Measurements from ENCODE around the gene DLG1.
A peak's percentile ranks its signal among the peaks of the same experiment; 100 is the strongest.
"Not testable (repeated sequence)": the region's sequence is repeated elsewhere in the genome, so short reads cannot be mapped to it uniquely, and the experiment has no call there.

Gene DLG1

DNA sequence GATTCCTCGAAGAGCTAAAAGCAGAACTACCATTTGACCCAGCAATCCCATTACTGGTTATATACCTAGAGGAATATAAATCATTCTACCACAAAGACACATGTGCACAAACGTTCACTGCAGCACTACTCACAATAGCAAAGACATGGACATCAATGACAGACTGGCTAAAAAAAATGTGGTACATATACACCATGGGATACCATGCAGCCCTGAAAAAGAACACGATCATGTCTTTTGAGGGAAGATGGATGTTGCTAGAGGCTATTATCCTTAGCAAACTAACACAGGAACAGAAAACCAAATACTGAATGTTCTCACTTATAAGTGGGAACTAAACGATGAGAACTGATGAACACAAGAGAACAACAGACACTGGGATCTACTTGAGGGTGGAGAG is 86.7 kb downstream of the DLG1 start:
- H3K27ac Mint-ChIP-seq, DNase-seq, H3K4me3 Mint-ChIP-seq, ATAC-seq, H3K27me3 Mint-ChIP-seq: not testable (repeated sequence)
- Mint-ChIP-seq H3K4me1 (peaks cover 33% of the 10 kb centered on the region), H3K9me3 (peaks cover 13% of the 10 kb centered on the region), H3K36me3 (ENCODE audit: low read depth) (peaks cover 18% of the 10 kb centered on the region)

DNA sequence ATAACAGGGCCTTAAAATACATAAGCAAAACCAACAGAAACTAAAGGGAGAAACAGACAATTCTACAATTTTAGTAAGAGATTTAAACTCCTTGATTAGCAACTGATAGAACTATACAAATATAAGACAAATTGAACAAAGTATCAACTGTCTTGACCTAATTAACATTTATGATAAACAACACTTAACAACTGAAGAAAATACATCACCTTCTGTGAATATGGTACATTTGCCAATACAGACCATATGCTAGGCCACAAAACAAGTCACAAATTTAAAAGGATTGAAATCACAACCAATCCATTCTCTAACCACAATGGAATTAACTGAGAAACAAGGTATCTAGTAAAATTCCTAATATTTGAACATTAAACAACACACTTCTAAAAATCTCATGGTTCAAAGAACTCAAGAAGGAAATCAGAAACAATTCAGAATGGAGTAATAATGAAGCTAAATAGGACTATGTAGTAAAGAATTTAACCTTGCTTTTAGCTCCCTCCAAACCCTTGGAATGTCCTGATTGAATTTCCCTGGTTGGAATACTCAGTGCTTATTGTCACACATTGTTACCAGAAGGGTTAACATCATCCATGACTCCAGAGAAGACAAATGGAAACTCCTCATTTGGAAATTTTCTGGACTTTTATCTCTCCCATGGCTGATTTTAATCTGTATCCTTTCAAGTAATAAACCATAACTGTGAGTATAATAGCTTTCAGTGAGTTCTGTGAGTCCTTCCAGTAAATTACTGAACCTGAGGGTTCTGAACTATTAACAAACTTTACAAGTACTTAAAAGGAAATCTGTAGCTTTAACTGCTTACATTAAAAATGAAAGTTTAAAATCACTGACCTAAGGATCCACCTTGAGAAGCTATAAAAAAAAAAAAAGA is 88.8 kb downstream of the DLG1 start:
- Mint-ChIP-seq H3K4me1 (peaks cover 36% of the 10 kb centered on the region), H3K4me3 (no peak overlapping the region), H3K9me3 (peaks cover 13% of the 10 kb centered on the region), H3K27ac (no peak overlapping the region), H3K27me3 (no peaks in the 10 kb centered on the region), H3K36me3 (ENCODE audit: low read depth) (peaks cover 18% of the 10 kb centered on the region)
- DNase-seq: no peak
- no peak for ATAC-seq

DNA sequence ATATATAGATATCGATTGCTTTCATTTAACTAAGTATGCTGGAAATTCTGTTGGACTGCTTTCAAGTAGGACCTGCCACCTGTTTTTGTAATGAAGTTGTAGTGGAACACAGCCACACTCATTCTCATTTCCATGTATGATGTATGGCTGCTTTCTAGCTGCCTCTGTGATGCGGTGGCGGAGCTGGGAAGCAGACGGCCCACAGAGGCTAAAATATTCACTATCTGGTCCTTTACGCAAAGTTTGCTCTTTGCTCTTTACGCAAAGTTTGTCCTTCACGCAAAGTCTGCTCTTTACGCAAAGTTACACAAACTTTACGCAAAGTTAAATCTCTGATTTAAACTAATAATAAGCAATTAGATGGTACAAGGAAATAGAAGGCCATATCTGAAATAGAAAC is 91.5 kb downstream of the DLG1 start:
- no peak for ATAC-seq
- no peaks in the 10 kb centered on the region for H3K27me3 Mint-ChIP-seq
- H3K4me1 Mint-ChIP-seq: peaks cover 59% of the 10 kb centered on the region
- DNase-seq: no peak
- peaks cover 7% of the 10 kb centered on the region for H3K36me3 Mint-ChIP-seq (ENCODE audit: low read depth)
- H3K4me3 Mint-ChIP-seq: no peak overlapping the region
- H3K9me3 Mint-ChIP-seq: peaks cover 7% of the 10 kb centered on the region
- H3K27ac Mint-ChIP-seq: no peak overlapping the region

DNA sequence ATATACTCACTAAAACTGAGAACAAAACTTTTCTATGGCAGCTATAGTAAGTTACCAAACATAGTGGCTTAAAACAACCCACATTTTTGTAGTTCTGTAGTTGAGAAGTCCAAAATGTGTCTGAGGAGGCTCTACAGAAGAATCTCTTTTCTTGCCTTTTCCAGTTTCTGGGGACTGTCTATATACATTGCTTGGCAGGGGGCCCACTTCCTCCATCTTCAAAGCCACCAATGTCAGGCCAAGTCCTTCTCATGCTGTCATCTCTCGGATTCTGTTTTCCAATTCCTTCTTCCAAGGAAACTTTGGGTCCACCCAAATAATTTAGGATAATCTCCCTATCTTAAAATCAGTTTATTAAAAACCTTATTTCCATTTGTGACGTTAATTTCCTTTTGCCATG is 92.7 kb downstream of the DLG1 start:
- peaks cover 56% of the 10 kb centered on the region for H3K4me1 Mint-ChIP-seq
- no peak for DNase-seq
- no peaks in the 10 kb centered on the region for H3K36me3 Mint-ChIP-seq (ENCODE audit: low read depth)
- H3K27me3 Mint-ChIP-seq: no peaks in the 10 kb centered on the region
- H3K27ac Mint-ChIP-seq: no peak overlapping the region
- no peak overlapping the region for H3K4me3 Mint-ChIP-seq
- no peaks in the 10 kb centered on the region for H3K9me3 Mint-ChIP-seq
- no peak for ATAC-seq

DNA sequence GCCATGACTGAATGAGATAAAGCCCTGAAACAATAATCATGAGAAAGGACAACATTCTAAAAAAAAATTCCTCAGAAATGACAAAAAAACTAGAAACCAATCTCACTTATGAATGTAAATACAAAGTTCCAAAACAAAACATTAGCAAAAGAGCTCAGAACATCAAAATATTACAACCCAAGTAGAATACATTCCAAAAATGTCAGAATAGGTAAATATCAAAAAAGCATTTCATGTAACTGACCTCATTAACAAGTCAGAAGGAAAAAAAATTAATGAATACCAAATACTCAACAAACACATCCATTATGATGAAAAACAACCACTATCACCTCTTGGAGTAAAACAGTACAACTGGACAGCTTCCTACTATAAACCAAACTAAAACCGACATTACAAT is 93.1 kb downstream of the DLG1 start:
- peaks cover 58% of the 10 kb centered on the region for H3K4me1 Mint-ChIP-seq
- no peak for DNase-seq
- H3K36me3 Mint-ChIP-seq (ENCODE audit: low read depth): no peaks in the 10 kb centered on the region
- H3K4me3 Mint-ChIP-seq: no peak overlapping the region
- no peaks in the 10 kb centered on the region for H3K27me3 Mint-ChIP-seq
- H3K27ac Mint-ChIP-seq: no peak overlapping the region
- ATAC-seq: no peak
- H3K9me3 Mint-ChIP-seq: no peaks in the 10 kb centered on the region

DNA sequence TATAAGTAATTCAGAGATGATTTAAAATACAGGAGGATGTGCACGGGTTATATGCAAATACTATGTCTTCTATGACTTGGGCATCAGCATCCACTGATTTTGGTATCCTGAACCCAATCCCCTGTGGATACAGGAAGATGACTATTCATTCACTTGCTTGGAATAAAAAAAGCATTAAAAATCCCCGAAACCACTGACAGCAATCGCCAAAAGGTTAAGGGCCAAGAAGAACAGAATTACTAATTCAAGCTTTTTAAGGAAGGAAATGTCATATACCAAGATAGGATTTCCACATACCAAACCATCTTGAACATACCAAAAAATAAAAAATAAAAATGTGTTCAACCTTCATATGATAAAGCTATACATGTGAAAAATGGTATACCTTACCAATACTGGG is 93.7 kb downstream of the DLG1 start:
- peaks cover 55% of the 10 kb centered on the region for H3K4me1 Mint-ChIP-seq
- no peak for ATAC-seq
- H3K27me3 Mint-ChIP-seq: no peaks in the 10 kb centered on the region
- no peak overlapping the region for H3K4me3 Mint-ChIP-seq
- H3K9me3 Mint-ChIP-seq: no peaks in the 10 kb centered on the region
- no peak for DNase-seq
- no peaks in the 10 kb centered on the region for H3K36me3 Mint-ChIP-seq (ENCODE audit: low read depth)
- no peak overlapping the region for H3K27ac Mint-ChIP-seq

DNA sequence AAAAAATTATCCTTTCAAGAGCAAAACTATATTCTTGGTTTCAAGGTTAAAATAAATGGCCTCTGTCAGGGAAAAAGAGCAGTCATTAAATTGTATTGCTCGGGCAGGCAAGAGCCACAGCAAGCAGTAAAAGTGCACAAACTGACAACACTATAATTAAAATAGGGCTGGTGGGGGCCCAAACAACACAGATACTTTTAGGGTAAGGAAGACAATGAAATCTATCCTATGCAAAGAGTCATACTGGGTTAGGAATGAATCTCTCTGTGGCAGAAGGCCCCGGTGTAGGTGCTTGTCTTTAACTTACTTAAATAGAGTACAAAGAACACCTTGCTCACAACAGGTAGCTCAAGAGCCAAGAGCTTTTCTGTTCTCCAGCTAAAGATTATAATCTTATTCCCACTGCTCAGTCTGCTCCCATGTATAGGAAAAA is 94.7 kb downstream of the DLG1 start:
- H3K4me3 Mint-ChIP-seq: no peak overlapping the region
- no peak overlapping the region for H3K27ac Mint-ChIP-seq
- no peaks in the 10 kb centered on the region for H3K9me3 Mint-ChIP-seq
- peaks cover 49% of the 10 kb centered on the region for H3K4me1 Mint-ChIP-seq
- DNase-seq (no peak), ATAC-seq (no peak)
- no peaks in the 10 kb centered on the region for H3K27me3 Mint-ChIP-seq
- no peaks in the 10 kb centered on the region for H3K36me3 Mint-ChIP-seq (ENCODE audit: low read depth)

- Mint-ChIP-seq H3K27ac (peak overlapping the region; percentile 62), H3K4me3 (no peak overlapping the region), H3K4me1 (peaks cover 49% of the 10 kb centered on the region), H3K9me3 (no peaks in the 10 kb centered on the region), H3K27me3 (no peaks in the 10 kb centered on the region), H3K36me3 (ENCODE audit: low read depth) (no peaks in the 10 kb centered on the region)
- no peak for ATAC-seq
- no peak for DNase-seq
Observed at GRCh38 chr3:197202694-197203093, 95.7 kb downstream of the DLG1 start.

DNA sequence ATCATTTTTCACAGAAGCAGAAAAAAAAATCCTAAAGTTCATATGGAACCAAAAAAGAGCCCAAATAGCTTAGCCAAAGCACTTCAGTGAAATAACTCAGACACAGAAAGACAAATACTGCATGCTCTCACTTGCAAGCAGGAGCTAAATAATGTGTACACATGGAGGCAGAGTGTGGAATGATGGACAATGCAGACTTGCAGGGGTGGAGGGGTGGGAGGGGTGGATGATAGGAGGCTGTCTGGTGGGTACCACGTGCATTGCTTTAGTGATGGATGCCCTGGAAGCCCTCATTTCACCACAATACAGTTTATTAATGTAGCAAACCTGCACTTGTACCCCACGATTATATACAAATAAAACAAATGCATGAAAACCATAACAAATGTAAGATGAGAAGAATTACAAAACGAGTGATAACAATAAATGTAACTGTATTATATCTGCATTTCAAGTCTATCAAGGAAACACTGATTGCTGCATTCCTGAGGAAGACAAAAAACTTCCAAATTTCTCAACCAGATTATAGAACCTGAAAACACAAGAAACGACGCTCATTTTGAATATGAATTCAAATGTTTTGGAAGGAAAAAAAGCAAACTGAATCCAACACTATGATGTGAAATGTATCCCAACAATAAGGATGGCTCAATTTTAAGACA is 96.5 kb downstream of the DLG1 start:
- Mint-ChIP-seq H3K4me1 (peaks cover 49% of the 10 kb centered on the region), H3K9me3 (no peaks in the 10 kb centered on the region), H3K36me3 (ENCODE audit: low read depth) (no peaks in the 10 kb centered on the region), H3K27ac (no peak overlapping the region), H3K27me3 (no peaks in the 10 kb centered on the region), H3K4me3 (no peak overlapping the region)
- DNase-seq (no peak), ATAC-seq (no peak)

DNA sequence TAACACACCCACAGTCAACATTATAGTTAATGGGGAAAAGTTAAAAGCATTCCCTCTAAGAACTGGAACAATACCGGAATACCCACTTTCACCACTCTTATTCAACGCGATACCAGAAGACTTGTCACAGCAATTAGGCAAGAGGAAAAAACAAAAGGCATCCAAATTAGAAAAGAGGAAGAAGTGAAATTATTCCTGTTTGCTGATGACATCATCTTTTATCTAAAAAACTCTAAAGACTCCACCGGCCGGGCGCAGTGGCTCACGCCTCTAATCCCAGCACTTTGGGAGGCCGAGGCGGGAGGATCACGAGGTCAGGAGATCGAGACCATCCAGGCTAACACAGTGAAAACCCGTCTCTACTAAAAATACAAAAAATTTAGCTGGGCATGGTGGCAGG is 97.6 kb downstream of the DLG1 start:
- not testable (repeated sequence) for H3K27me3 Mint-ChIP-seq; H3K27ac Mint-ChIP-seq; H3K9me3 Mint-ChIP-seq; DNase-seq; H3K36me3 Mint-ChIP-seq (ENCODE audit: low read depth); H3K4me3 Mint-ChIP-seq; ATAC-seq
- peaks cover 48% of the 10 kb centered on the region for H3K4me1 Mint-ChIP-seq

- Mint-ChIP-seq H3K36me3 (ENCODE audit: low read depth) (peaks cover 5% of the 10 kb centered on the region), H3K9me3 (no peaks in the 10 kb centered on the region), H3K27me3 (no peaks in the 10 kb centered on the region), H3K4me1 (peaks cover 14% of the 10 kb centered on the region), H3K27ac (no peak overlapping the region), H3K4me3 (no peak overlapping the region)
- DNase-seq (no peak), ATAC-seq (no peak)
Observed at GRCh38 chr3:197197334-197197733, 101.1 kb downstream of the DLG1 start.

DNA sequence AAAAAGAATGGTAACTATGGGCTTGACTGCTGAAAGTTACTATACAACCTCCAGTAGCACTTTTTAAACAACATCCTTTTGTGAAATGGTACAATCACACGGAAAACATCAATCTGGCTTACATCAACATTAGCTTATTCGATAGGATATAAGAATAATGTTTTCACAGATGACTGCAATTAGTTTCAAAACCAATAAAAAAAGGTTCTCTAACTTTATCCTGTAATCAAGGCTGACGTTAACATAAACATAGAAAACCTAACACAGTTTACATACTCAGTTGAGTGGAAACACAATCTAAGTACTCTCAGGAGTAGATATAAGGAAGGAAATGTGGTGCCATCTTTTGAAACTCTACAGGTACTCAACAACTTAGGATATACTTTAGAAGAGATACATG is 102.2 kb downstream of the DLG1 start:
- Mint-ChIP-seq H3K9me3 (no peaks in the 10 kb centered on the region), H3K27ac (no peak overlapping the region), H3K4me1 (peaks cover 9% of the 10 kb centered on the region), H3K27me3 (no peaks in the 10 kb centered on the region), H3K36me3 (ENCODE audit: low read depth) (peaks cover 10% of the 10 kb centered on the region), H3K4me3 (no peak overlapping the region)
- ATAC-seq (no peak), DNase-seq (no peak)

- Mint-ChIP-seq H3K4me3 (no peak overlapping the region), H3K36me3 (ENCODE audit: low read depth) (peaks cover 12% of the 10 kb centered on the region), H3K27ac (no peak overlapping the region), H3K27me3 (no peaks in the 10 kb centered on the region), H3K4me1 (peaks cover 4% of the 10 kb centered on the region), H3K9me3 (no peaks in the 10 kb centered on the region)
- ATAC-seq (no peak), DNase-seq (no peak)
Observed at GRCh38 chr3:197195326-197195725, 103.1 kb downstream of the DLG1 start.

DNA sequence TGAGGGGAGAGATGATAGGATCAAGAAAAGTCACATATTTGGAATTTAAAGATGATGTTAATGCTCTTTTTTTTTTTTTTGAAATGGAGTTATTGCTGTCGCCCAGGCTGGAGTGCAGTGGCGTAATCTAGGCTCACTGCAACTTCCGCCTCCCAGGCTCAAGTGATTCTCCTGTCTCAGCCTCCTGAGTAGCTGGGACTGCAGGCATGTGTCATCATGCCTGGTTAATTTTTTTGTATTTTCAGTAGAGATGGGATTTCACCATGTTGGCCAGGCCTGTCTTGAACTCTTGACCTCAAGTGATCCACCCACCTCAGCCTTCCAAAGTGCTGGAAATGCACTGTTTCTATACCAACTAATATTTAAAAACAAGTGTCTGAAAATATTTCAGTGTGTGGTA is 104.7 kb downstream of the DLG1 start:
- not testable (repeated sequence) for DNase-seq, H3K27me3 Mint-ChIP-seq, ATAC-seq, H3K27ac Mint-ChIP-seq, H3K9me3 Mint-ChIP-seq, H3K4me3 Mint-ChIP-seq
- H3K4me1 Mint-ChIP-seq: peaks cover 15% of the 10 kb centered on the region
- H3K36me3 Mint-ChIP-seq (ENCODE audit: low read depth): peaks cover 12% of the 10 kb centered on the region

GRCh38 chr3:197191897-197192296 is 106.5 kb downstream of the DLG1 start:
- Mint-ChIP-seq H3K27ac (no peak overlapping the region), H3K36me3 (ENCODE audit: low read depth) (peaks cover 12% of the 10 kb centered on the region), H3K27me3 (no peaks in the 10 kb centered on the region), H3K4me3 (no peak overlapping the region), H3K4me1 (peaks cover 16% of the 10 kb centered on the region), H3K9me3 (no peaks in the 10 kb centered on the region)
- ATAC-seq: no peak
- DNase-seq: no peak

Data from activated naive CD8-positive, alpha-beta T cell treated with anti-CD3 and anti-CD28 coated beads, Interleukin-2, amount 50 U/mL, for 24 hours (primary cell).